NCI-H510A treated with DMSO at 0.1 percent for 48 hours (cell line): ENCODE data around the gene HAGH.

Source experiments
- DNase-seq: peaks from one replicate; lab custom pipeline; 2025; lab: John Stamatoyannopoulos, UW

HAGH gene

GRCh38 chr16:1786242-1787055 lies 40.2 kb downstream of the HAGH start:
- no peak for DNase-seq

DNA sequence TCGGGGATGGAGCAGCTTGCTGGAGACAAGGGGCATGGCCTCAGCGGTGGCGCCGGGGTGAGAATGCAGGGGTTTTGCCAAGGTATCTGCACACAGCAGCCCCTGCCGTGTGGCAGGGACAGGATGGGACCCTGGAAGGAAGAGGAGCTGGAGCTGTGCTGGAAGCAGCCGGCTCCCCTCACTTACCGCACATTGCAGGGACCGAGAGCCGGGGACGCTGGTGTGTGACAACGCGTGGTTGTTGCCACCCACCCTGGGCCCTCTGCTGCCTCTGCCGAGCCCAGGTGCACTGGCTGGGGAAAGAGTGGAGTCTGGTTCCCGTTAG lies 40.8 kb downstream of the HAGH start:
- no peak for DNase-seq

DNA sequence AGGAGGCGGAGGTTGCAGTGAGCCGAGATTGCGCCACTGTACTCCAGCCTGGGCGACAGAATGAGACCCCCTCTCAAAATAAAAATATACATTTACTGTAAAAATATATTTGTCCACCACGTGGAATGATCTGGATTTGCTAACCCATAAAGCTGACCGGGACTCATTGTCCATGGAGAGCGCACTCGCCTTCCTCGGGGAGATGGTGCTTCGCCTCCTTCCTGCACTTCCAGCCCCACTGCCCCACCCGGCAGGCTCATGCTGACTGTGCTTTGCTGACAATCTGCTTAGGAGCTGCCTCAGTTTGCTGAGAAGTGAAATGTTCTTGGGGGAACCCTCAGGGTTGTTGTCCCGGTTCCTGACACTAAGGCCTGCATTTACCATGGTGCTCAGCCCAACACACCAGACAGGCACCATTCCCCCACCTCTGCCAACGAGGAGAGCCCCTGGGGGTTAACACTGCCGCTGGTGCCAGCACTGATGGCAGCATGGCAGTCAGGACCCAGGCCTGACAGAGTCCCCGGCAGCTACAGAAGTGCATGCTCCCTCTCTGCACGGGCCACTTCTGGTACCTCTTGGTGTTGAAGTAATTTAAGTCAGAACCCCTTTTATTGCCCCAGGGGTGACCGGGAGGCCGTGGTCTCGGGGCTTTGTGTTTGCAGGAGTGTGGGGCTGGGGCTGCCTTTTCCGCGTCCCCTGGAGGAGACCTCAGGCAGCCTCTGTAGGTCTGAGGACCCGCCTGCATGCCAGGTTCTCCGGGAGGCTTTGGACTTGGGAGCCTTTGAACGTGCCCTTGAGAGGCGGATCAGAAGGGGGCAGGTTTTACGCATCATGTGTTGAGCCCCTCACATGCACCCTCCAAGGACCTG lies 41.4 kb downstream of the HAGH start:
- DNase-seq: no peak

DNA sequence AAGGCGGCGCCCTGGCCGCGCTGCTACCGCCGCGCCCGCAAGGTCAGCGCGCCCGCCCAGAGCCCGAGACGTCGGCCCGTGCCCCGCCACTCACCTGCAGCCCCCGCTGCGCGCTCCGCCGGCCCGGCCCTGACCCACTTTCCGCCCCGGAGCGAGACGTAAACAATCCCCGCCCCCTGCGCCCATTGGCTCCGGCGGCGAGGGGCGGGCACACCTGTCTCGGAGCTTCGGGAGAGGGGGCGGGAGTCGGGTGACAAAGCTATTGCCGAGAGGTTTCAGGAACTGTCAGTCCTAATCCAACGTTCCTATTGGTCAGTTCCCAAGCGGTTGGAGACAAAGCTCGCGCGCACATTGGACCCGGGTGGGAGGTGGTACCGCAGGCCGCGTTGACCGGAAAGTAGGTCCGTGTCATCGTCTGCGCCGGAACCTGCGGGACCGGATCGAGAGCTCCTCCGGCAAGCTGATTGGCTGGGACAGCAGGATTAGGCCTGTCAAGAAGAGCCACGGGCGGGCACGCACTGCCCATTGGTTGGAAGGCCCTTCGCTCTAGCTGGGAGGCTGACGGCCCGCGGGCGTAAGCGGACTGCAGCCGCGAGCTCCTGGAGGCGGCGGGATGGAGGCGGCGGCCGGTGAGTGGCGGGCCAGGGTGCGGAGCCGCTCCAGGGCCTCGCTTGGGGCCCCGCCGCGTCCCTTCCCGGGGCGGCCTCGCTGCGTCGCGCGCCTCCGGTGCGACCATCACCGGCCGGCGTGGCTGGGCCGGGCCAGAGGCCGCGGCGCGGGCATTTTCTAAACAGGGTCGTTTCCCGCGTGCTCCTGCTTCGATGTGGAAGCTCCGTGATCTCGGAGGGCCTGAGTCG lies 44.0 kb downstream of the HAGH start, which contains the start of the genes NUBP2 and SPSB3:
Gene NUBP2, plus strand, starts transcription at position 553 of the 857 bp plus-strand sequence. Its CDS starts 61 bp downstream, at position 614.
Gene SPSB3, minus strand, starts transcription at position 164 of the 857 bp plus-strand sequence. CDS start 1,088 bp downstream, outside the sequence.
- DNase-seq: peak; percentile 92

DNA sequence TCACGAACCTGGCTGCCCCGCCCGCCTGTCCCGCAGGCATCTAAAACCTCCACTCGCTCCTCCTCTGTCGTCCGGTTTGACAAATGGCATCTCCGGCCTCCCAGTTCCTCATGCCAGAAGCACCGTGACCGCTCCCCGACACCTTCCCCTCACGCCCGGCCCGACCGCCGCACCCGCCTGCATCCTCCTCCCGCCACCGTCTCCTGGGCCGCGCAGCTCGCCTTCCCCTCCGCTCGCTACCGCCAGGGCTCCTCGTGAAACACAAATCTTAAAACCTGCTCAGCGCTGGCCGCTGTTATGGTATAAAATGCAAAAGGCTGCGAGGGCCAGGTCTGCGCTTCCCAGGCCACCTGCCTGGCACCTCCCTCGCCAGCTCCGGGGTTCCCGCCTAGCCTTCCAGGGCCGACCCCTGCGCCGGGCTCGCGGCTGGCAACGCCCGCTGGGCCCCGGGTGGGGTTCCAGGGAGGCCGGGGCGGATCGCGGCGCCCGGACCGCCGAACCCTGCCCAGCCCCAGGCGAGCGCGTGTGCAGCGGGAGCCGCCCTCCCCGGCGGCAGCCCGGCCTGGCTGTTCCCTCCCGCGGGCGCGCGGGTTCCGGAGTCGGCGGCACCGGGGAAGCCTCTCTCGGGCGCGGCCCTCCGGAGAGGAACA lies 44.7 kb downstream of the HAGH start:
- no peak for DNase-seq

- DNase-seq: no peak
These were observed 45.4 kb downstream of the HAGH start for GRCh38 chr16:1781254-1781653.

- no peak for DNase-seq
These were observed 46.0 kb downstream of the HAGH start for GRCh38 chr16:1780677-1781072.

- DNase-seq: no peak
These were observed 46.6 kb downstream of the HAGH start for GRCh38 chr16:1779741-1780676.

- no peak for DNase-seq
These were observed 47.4 kb downstream of the HAGH start for GRCh38 chr16:1779234-1779701.

GRCh38 chr16:1778200-1779179 lies 48.1 kb downstream of the HAGH start:
- DNase-seq: no peak

GRCh38 chr16:1777375-1778199 lies 49.0 kb downstream of the HAGH start:
- no peak for DNase-seq

GRCh38 chr16:1776991-1777374 lies 49.6 kb downstream of the HAGH start:
- DNase-seq: no peak

- DNase-seq: no peak
These were observed 50.0 kb downstream of the HAGH start for GRCh38 chr16:1776672-1776955.

DNA sequence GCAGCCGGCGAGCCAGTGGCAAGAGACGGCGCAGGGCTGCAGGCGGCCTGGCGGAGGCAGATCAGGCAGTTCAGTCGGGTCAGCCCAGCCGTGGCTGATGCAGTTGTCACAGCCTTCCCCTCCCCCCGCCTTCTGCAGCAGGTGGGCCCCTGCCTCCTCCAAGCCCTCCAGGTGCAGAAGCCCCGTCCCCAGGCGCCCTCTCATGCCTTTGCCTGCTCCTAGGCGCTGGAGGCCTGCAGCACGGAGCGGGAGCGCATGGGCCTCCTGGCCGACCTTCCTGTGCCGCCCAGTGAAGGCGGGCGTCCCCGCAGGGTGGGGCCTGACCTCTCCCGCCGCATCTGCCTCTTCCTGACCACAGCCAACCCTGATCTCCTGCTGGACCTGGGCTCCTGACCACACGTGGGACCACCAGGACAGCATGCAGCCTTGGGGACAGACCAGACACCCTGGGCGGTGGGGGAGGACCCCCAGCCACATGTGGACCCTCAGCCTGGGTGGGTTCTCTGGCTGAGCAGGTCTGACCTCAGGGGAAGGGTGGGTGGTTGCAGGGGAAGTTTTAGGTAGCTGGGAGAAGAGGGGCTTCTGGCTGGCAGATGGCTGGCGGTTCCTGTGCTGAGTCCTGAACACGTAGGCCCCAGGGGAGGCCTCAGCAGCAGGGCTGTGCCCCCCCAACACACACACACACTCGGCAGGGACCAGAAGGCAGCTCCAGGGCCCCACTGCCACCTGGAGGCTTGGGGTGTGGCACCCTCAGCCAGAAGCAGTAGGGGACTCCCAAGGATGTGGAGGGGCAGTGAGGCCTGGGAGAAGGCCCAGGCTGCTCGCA lies 50.6 kb downstream of the HAGH start:
- DNase-seq: no peak

DNA sequence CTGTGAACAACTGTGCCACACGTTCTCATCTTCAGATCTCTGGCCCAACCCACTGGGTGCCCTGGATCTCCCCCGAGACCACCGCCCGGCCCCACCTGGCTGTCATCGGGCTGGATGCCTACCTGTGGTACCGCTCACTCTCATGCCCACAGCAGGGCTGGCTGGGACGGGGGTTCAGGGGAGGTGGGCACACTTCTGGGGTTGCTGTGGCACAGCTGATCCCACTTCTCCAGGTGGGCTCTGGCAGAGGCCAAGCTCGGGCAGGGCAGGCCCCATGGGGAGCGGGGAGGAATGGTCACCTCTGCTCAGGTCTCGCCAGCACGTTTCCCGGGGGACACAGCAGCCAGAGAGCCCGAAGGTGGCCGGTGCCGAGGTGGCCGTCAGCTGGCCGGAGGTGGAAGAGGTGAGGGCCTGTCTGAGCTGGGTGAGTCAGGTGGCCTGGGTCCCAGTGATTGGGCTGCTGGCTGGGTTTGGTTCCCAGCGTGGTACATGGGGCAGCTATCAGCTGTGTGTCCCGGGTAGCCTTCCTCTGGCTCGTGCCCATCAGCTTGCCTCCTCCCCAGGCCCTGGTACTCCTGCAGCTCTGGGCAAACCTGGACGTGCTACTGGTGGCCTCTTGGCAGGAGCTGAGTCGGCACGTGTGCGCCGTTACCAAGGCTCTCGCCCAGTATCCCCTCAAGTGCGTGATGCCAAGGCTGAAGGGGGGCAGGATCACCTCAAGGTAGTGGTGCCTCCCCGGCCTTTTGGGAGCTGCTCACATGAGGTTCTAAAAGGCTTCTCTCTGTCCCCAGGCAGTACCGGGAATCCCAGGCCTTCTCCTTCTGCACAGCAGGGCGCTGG lies 51.4 kb downstream of the HAGH start:
- DNase-seq: no peak

DNA sequence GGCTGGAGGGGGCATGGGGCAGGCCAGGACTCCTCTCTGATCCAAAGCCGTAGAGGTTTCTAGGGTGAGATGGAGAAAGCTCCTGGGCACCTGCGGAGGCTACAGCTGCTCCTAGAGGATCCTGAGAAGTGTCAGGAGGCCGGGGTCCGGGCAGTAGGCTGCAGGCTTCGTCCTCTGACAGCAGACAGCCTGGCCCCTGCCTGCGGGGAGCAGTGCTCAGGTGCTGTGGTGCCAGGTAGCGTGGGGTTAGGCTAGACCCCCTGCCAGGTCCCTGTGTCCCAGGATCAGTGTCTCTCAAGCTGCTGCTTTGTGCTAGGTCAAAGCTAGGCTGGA lies 52.2 kb downstream of the HAGH start:
- DNase-seq: no peak
